Fibroblast of lung (primary cell): ENCODE results near the gene SERPINH1. TPM values are rescaled to one million over a fixed set of nuclear protein-coding genes. Genes with fewer than 3 reads are reported as not detected.

Experiments used
- DNase-seq, 2 donors: peaks; one replicate each; pipeline versions ENCODE4 v3.0.0 to v3.0.0-alpha.2; 2010; ENCODE audit warnings: low read depth in 2 of 2
- H2AFZ ChIP-seq: 2 replicates; pipeline ENCODE4 v1.5.1; 2012; ENCODE audit warnings: low read length, control low read depth, inconsistent platforms
- H3K27ac ChIP-seq: 2 replicates; pipeline ENCODE4 v1.5.1; 2011; ENCODE audit warnings: low read length, control low read depth; ENCODE audit not compliant: insufficient read depth
- H3K27me3 ChIP-seq: 2 replicates; pipeline ENCODE4 v1.5.1; 2011; ENCODE audit warnings: mild to moderate bottlenecking, low read length; ENCODE audit not compliant: control insufficient read depth, insufficient read depth
- H3K36me3 ChIP-seq: 2 replicates; pipeline ENCODE4 v1.5.1; 2011; ENCODE audit warnings: low read length; ENCODE audit not compliant: control insufficient read depth, insufficient read depth
- H3K4me1 ChIP-seq: 2 replicates; pipeline ENCODE4 v1.5.1; 2011; ENCODE audit warnings: low read length; ENCODE audit not compliant: control insufficient read depth, insufficient read depth; ENCODE audit errors: extremely low read depth
- H3K4me2 ChIP-seq: 2 replicates; pipeline ENCODE4 v1.5.1; 2011; ENCODE audit warnings: low read length, control low read depth; ENCODE audit not compliant: insufficient read depth; ENCODE audit errors: extremely low read depth
- H3K4me3 ChIP-seq, 4 experiments: fragments of 200-600 bp in 1 of 4; sonication (generic) in 1 of 4; replicated peaks in 1 of 4; 2 replicates each; pipeline ENCODE4 v1.5.1; 2011 to 2016; ENCODE audit warnings: low read length in 4 of 4, low read depth in 3 of 4, mild to moderate bottlenecking in 3 of 4, control low read depth in 2 of 4, inconsistent platforms in 1 of 4, mixed read lengths in 1 of 4; ENCODE audit not compliant: insufficient read depth in 1 of 4; ENCODE audit errors: control extremely low read depth in 1 of 4
- H3K79me2 ChIP-seq: 2 replicates; pipeline ENCODE4 v1.5.1; 2012; ENCODE audit warnings: mild to moderate bottlenecking, low read length, inconsistent platforms; ENCODE audit not compliant: control insufficient read depth, insufficient read depth
- H3K9ac ChIP-seq: 2 replicates; pipeline ENCODE4 v1.5.1; 2011; ENCODE audit warnings: mild to moderate bottlenecking, low read length, control low read depth; ENCODE audit not compliant: insufficient read depth
- H3K9me3 ChIP-seq: 2 replicates; pipeline ENCODE4 v1.5.1; 2012; ENCODE audit warnings: low read depth, low read length; ENCODE audit not compliant: control insufficient read depth, insufficient read depth
- H4K20me1 ChIP-seq: 2 replicates; pipeline ENCODE4 v1.5.1; 2011; ENCODE audit warnings: low read length; ENCODE audit not compliant: control insufficient read depth, insufficient read depth; ENCODE audit errors: extremely low read depth
- EZH2 ChIP-seq: IDR thresholded peaks from 2 replicates; pipeline ENCODE4 v1.5.1; 2012; ENCODE audit warnings: low read length, control low read depth, mild to moderate bottlenecking; ENCODE audit errors: missing control alignments
- polyA plus RNA-seq, 2 donors: library from polyadenylated mRNA; depleted of rRNA in 1 of 2; stranded (reverse) in 1 of 2; unstranded in 1 of 2; fragments of >200 nt; gene quantifications; 2 replicates each; pipeline ENCODE4 v1.2.1, GENCODE V29; 2011 to 2012; ENCODE audit warnings: missing spikeins in 1 of 2
- total RNA-seq: library from RNA; depleted of rRNA; stranded (reverse); fragments of >200 nt; gene quantifications from 2 replicates; pipeline ENCODE4 v1.2.1, GENCODE V29; 2014
- TF ChIP-seq, protein P1 (sequence below), 2 donors: IDR thresholded peaks in 1 of 2; conservative IDR thresholded peaks in 1 of 2; 1 replicate in 1 of 2; 2 replicates in 1 of 2; pipeline ENCODE4 v1.5.1; 2011 to 2012; ENCODE audit warnings: low read length in 2 of 2, control low read depth in 1 of 2, inconsistent platforms in 1 of 2, low read depth in 1 of 2, mild to moderate bottlenecking in 1 of 2

SERPINH1 gene
- total and polyA plus RNA-seq, 2 donors (not counting 1 experiment from before 2014, with no cell fraction given): 491 to 750 TPM

DNA sequence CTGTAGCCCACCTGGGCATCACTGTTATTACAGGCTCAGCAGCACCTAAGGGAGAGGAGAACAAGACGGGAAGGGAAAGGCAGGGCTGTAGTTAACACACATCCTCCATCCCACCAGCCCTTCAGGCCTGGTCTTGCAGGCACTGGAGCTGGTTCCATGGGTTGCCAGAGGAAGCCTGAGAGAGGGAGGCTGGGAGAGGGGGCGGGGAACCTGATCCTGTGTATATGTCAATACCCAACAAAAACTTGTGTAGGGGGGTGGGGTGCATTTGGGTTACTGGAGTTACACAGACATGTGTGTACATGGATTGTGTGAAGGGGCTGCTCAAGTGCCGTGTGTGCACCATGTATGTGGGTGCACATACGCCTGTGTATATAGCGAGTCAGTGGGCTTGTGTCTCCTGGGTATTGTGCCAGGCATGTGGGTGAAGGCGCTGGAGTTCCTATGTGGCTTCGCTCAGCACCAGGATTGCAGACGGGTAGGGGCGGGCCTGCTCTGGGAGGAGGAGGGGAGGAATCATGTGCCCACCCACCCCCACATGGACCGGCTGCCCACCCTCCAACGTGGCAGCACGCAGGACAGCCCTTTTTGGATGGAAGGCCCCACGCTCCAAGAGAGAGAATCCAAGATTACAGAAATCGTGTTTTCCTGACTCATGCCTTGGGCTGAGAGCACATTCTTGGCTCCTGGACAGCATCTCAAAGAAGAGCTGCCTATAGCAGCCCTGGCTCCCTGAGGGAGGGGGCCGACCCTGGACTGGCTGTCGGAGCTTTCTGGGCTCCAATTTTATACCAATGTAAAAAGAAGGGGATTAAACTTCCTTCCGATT is 4.2 kb upstream of the SERPINH1 start:
- Histone ChIP-seq H3K27ac (peak overlapping the region; percentile 97), H2AFZ (peak overlapping the region; percentile 21), H3K4me1 (peaks cover 52% of the 10 kb centered on the region), H3K9me3 (no peaks in the 10 kb centered on the region), H3K4me2 (peak overlapping the region; percentile 91), H3K36me3 (no peaks in the 10 kb centered on the region), H3K9ac (peak overlapping the region; percentile 26), H3K79me2 (peaks cover 11% of the 10 kb centered on the region), H3K4me3 (peak overlapping the region in 3 of 4 experiments; percentile 10 to 35 (median 32)), H4K20me1 (no peaks in the 10 kb centered on the region), H3K27me3 (no peaks in the 10 kb centered on the region)
- no peak for TF ChIP-seq EZH2
- TF ChIP-seq, protein P1, sequence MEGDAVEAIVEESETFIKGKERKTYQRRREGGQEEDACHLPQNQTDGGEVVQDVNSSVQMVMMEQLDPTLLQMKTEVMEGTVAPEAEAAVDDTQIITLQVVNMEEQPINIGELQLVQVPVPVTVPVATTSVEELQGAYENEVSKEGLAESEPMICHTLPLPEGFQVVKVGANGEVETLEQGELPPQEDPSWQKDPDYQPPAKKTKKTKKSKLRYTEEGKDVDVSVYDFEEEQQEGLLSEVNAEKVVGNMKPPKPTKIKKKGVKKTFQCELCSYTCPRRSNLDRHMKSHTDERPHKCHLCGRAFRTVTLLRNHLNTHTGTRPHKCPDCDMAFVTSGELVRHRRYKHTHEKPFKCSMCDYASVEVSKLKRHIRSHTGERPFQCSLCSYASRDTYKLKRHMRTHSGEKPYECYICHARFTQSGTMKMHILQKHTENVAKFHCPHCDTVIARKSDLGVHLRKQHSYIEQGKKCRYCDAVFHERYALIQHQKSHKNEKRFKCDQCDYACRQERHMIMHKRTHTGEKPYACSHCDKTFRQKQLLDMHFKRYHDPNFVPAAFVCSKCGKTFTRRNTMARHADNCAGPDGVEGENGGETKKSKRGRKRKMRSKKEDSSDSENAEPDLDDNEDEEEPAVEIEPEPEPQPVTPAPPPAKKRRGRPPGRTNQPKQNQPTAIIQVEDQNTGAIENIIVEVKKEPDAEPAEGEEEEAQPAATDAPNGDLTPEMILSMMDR (conservative IDR thresholded peaks at IDR 0.05 in 1 of 2, IDR thresholded peaks at IDR 0.05 in 1 of 2; ENCODE audit: low read depth in 1 of 2, low read length in 2 of 2): no peak
- DNase-seq: peak; percentile 97

DNA sequence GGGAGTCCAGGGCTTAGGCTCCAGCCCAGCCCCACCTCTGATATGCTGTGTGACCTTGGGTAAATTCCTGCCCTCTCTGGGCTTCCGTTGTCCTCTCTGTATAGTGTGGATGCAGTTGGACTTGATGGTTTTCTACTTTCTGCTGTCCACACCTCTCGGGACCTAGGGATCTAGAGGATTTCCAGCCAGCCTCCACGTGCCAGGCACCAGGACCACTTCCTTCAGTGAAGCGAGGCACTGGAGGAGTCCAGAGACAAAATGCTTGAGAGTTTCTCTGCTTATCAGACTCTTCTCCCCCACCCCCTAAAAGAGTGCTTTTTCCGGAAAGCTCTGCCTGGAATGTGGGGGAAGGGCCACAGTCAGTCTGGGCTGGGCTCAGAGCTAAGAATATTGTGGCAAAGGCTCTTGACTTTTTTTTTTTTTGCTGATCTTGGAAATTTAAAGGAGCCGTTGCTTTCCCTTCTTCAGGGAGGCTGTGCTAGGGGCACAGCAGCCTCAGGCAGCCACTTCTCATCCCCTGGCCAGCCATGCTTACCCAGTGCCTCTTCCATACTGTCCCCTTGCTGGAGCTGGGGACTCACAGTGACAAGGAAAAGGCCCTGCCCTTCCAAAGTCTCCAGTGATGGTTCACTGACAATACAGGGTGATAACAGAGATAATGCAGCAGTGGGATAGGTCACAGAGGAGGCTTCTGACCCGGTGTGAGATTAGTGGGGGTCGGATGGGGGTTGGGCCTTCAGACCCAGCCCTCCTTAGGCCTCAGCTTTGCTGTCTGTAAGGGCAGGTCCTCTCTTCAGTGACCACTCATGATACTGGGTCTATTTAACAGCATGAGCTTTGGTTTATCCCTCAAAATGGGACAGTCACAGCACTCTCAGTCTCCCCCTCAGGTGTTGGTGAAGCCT is 2.9 kb upstream of the SERPINH1 start:
- peak overlapping the region; percentile 54 for H2AFZ ChIP-seq
- H3K4me2 ChIP-seq: peak overlapping the region; percentile 91
- H3K9me3 ChIP-seq: no peaks in the 10 kb centered on the region
- TF ChIP-seq, protein P1 (conservative IDR thresholded peaks at IDR 0.05 in 1 of 2, IDR thresholded peaks at IDR 0.05 in 1 of 2; ENCODE audit: low read depth in 1 of 2, low read length in 2 of 2): no peak
- TF ChIP-seq EZH2: no peak
- no peaks in the 10 kb centered on the region for H4K20me1 ChIP-seq
- H3K27ac ChIP-seq: peak overlapping the region; percentile 97
- H3K27me3 ChIP-seq: no peaks in the 10 kb centered on the region
- H3K9ac ChIP-seq: peak overlapping the region; percentile 29
- H3K4me3 ChIP-seq: peak overlapping the region; percentile 10 to 36 (median 34)
- H3K36me3 ChIP-seq: peaks cover 4% of the 10 kb centered on the region
- peak; percentile 89 for DNase-seq
- peaks cover 24% of the 10 kb centered on the region for H3K79me2 ChIP-seq
- H3K4me1 ChIP-seq: peaks cover 46% of the 10 kb centered on the region

DNA sequence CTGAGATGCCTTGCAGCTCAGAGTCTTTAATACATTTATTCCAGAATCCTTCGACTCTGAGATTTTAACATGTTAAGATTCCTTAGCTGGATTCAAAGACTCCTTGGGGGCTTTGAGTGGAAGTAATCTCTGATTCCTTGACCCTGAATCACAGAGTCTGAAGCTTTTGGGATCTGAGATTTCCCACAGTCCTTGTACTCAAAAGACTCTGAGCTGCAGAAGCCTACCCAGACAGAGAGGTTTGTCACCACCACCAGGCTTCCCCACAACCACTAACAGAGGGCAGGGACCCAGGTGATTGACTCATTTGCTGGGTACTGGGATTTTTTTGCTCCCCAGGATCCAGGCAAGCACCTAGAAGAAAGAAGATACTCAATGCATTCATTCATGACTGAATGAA is 1.4 kb upstream of the SERPINH1 start:
- Histone ChIP-seq H3K4me2 (no peak overlapping the region), H3K4me1 (peaks cover 43% of the 10 kb centered on the region), H3K79me2 (peaks cover 39% of the 10 kb centered on the region), H2AFZ (no peak overlapping the region), H3K36me3 (peaks cover 7% of the 10 kb centered on the region), H3K9me3 (no peaks in the 10 kb centered on the region), H4K20me1 (peaks cover 2% of the 10 kb centered on the region), H3K9ac (no peak overlapping the region), H3K27me3 (no peaks in the 10 kb centered on the region), H3K27ac (no peak overlapping the region), H3K4me3 (no peak overlapping the region)
- TF ChIP-seq EZH2: no peak
- TF ChIP-seq, protein P1 (conservative IDR thresholded peaks at IDR 0.05 in 1 of 2, IDR thresholded peaks at IDR 0.05 in 1 of 2; ENCODE audit: low read depth in 1 of 2, low read length in 2 of 2): no peak
- DNase-seq: peak in 1 of 2 donors; percentile 74
